GM19023 (cell line): ENCODE measurements around the gene DOHH.
"Not testable (repeated sequence)": the region's sequence is repeated elsewhere in the genome, so short reads cannot be mapped to it uniquely, and the experiment has no call there.

Source experiments
- ATAC-seq: cut with Tn5 transposase; IDR thresholded peaks from one replicate; pipeline ENCODE4 v1.9.1; 2021; ENCODE audit warnings: mild to moderate bottlenecking, moderate library complexity; ENCODE audit not compliant: unreplicated experiment

The DOHH gene

GRCh38 chr19:3462991-3463713 lies 37.3 kb downstream of the DOHH start:
- ATAC-seq: no peak

DNA sequence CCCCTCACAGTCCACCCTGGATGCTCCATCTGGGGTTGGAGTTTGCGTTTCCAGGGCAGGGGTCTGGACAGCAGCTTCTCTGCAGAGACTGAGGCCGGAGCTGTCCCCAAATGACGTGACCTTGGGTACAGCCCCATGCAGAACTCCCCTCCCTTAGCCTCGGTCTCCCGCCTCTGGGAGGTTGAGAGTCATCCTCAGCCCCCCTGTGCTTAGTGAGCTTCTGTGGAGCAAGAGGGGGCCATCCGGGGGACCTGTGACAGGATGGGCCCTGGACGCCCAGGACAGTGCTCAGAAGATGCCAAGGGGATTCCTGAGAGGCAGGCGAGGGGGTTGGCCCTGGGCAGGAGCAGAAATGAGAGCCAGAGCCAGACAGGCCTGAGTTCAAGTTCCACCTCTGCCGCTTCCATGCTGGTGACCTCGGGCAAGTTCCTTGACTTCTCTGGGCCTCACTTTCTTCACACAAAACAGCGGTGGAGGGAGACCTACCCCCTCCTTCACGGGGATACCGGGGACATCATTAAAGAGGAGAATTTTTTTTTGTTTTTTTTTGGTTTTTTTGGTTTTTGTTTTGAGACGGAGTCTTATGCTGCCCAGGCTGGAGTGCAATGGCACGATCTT lies 40.4 kb downstream of the DOHH start:
- no peak for ATAC-seq

DNA sequence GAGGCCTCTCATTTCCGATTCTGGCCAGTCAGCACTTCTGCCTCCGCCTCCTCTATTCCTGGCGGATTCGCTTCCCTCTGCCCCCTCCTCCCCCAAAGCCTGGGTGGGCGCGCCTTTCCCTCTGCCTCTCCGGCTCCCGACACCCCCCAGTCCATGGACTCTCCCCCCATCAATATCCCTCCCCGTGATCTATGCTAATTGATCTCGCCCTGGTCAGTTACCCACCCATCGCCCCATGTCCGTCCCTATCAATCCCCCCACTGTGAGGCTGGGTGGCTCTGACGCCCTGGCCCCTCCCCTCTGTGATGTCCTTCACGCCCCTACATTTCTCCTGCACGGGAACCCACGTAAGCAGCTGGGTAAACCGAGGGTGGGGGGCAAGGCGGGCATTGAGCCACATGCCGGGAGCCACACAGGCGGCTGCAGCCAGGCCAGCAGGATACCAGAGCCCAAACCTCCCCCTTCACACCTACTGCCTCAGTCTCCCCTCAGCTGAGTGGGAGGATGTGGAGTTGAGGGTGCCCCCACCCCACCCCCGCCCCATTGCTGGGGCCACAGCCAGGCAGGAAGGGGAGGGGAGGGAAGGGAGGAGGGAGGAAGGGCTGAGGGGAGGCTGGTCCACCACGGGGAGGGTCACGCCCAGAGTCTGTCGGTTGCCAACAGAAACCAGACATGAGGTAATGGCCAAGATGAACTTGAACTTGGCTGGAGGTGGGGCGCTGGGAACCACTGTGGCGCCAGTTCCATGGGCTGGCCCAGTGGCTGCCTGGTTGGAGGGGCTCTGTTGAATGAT lies 41.2 kb downstream of the DOHH start:
- ATAC-seq: no peak

GRCh38 chr19:3458229-3459088 lies 42.0 kb downstream of the DOHH start:
- no peak for ATAC-seq

DNA sequence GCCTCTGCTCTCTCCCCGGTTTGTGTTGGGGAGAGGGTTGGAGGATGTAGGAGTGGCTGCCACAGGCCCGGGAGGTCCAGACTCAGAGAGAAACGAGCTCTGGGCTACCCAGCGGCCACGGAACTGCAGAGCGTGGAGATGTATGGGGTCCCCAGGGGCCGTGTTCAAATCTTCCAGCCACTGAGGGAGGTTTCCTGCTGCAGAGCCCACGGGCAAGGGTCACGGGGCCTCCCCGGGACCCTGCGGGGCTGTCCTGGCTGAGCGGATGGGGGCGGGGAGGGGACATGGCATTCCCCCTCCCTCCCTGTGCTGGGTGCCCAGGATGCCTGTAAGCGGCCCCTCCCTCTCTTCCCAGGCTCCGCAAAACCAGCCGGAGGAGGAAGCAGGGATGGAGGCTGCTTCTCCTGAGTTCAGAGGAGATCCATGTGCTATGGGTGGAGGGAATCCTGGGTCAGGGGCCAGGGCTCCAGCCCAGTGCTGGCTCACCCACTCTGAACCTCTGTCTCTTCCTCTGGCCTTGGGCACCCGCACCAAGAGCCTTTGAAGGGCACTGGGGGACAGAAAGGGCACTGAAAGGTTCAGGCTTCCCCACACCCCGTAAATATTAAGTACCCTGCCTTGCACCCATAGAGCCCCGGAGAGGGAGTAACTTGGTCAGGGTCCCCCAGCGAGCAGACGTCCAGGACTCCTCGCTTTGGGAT lies 42.8 kb downstream of the DOHH start:
- no peak for ATAC-seq

- no peak for ATAC-seq
These were observed 43.4 kb downstream of the DOHH start for GRCh38 chr19:3456925-3457527.

DNA sequence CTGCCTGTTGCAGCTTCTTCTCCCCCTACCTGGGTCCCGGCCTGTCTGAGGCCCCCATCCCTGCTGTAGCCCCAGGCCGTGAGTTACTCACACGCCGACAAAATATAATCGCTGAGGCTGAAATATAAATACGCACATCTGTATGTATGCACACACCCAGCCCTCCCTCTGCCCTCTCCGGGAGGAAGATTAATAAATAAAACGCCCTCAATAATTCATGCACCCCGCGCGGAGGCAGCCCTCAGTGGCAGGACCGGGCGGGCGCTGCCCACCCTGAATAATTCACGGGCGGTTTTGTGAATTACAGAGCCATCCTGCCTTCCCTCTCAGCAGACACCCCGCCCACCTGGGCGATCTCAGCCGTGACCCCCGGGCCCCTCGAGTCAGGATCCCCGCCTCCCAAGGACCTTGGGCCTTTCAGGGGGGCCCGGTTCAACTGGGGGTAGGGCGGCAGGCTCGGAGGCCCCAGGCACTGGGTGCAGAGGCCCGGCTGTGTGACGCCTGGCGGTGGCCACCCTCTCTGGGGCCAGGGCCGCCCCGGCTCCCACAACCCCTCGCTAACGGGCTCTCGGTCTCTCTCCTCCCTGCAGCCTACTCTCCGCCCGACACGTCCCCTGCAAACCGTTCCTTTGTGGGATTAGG lies 44.4 kb downstream of the DOHH start:
- no peak for ATAC-seq

DNA sequence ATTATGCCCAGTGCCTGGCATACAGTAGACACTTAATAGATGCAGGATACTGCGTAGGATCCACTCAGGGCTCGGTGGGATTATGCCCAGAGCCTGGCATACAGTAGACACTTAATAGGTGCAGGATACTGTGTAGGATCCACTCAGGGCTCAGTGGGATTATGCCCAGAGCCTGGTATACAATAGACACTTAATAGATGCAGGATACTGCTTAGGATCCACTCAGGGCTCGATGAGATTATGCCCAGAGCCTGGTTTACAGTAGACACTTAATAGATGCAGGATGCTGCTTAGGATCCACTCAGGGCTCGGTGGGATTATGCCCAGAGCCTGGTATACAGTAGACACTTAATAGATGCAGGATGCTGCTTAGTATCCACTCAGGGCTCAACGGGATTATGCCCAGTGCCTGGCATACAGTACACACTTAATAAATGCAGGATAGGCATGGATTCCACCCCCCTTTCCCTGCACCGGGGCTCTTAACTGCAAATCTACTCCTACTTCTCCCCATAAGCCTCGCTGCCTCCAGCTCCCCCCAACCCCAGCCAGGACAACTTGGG lies 45.0 kb downstream of the DOHH start:
- ATAC-seq: no peak

DNA sequence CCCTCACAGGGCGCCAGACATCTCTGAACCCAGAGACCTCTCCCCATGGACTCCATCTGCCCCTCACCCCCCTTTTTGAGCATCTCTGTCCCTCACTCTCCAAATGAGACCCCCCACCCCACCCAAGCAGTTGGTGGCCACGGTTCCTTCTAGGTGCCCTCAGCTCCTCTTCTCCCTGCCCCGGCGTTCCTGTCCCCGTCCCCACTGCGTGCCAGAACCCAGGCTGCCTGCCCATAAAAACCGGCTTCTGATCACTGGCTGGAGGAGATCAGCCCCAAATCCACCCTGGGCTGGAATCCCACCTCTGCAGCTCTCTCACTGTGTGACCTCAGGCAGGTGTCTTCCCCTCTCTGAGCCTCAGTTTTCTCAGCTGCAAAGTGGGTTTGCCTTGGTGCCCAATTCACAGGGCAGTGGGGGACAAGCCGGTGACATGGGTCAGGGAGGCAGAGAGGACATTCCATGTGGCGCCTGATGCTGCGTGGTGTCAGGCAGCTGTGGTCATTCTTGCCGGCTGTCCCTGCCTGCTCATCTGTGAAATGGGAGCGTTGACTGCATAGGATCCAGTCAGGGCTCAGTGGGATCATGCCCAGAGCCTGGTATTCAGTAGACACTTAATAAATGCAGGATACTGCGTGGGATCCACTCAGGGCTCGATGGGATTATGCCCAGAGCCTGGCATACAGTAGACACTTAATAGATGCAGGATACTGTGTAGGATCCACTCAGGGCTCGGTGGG lies 45.6 kb downstream of the DOHH start:
- no peak for ATAC-seq

- no peak for ATAC-seq
These were observed 46.6 kb downstream of the DOHH start for GRCh38 chr19:3453840-3454239.

- ATAC-seq: not testable (repeated sequence)
These were observed 47.6 kb downstream of the DOHH start for GRCh38 chr19:3452942-3453214.

- no peak for ATAC-seq
These were observed 48.1 kb downstream of the DOHH start for GRCh38 chr19:3452171-3452941.

DNA sequence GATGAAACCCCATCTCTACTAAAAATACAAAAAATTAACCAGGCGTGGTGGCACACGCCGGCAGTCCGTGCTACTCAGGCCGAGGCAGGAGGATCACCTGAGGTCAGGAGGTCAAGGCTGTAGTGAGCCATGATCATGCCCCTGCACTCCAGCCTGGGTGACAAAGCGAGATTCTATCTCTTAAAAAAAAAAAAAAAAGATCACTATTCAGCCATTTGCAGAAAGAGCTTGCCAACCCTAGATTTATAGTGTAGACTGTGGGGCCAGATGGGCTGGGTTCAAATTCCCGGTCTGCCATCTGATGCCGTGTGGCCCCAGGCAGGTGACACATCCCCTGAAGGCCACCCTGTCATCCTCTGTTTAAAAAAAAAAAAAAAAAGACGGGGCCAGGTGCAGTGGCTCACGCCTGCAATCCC lies 49.0 kb downstream of the DOHH start:
- ATAC-seq: no peak

DNA sequence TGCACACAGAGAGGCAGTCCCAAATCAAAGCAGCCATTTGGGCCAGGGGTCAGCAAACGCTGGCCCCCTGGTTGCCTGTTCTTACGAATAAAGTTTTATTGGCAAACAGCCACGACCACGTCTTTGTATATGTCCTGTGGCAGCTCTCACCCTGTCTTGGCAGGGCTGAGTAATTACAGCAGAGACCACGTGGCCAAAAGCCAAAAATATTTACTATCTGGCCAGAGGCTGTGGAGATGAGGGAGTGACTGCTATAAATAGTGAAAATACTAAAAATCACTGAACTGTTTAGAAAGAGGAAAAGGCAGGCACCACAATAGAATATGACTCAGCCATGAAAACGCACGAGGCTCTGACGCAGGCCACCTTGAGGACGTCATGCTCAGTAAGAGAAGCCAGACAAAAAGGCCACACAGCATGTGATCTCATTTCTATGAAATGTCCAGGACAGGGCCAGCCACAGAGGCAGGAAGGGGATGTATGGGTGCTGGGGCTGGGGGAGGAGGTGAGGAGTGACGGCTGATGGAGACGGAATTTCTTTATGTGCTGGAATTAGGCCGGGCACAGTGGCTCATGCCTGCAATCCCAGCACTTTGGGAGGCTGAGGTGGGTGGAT lies 49.6 kb downstream of the DOHH start:
- ATAC-seq: no peak

DNA sequence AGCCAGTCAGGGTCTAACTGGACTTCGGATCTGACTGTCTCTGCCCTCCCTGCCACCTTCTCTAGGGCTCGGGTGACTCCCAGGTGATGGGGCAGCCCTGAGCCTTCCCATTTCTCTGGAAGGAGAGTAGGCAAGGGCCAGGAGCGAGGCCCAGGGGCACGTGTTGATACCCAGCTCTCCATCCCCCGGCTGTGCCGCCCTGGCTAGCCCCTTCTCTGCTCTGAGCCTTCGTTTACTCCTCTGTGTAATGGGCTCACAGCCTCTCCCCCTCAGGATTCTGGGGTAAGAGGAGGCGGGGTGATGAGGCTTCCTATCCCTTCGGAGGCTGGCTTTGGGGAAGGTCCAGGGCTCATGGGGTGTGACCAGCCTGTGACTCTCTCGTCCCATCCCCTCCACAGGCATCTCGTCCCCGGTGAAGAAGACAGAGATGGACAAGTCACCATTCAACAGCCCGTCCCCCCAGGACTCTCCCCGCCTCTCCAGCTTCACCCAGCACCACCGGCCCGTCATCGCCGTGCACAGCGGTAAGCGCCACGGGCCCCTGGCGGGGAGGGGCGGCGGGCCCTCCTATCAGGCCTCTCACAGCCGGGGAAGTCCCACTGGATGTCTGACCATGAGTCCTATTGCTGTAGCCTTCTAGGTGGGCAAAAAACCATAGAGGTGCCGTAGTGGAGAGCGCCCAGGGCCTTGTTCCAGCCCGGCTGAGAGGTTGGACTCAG lies 51.7 kb downstream of the DOHH start:
- ATAC-seq: no peak

GRCh38 chr19:3446657-3447056 lies 53.8 kb downstream of the DOHH start:
- not testable (repeated sequence) for ATAC-seq

DNA sequence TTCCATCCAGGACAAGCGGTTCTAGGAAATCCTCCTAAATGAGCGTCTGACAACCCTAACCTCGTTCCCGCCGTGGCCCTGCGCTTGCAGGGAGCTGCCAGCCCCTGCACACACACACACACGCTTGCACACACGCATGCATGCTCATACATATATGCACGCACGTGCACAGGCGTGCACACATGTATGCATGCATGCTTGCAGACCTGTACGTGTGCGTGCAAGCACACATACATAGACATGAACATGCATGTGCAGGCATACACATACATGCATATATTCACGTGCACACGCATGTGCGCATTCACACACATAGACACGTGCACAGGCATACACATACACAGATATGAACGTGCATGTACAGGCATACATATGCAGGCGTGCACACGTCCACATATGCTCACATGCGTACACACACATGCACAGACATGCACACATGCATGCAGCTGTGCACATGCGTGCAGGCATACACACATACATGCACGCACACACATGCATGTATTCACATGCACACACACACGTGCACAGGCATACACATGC lies 55.7 kb downstream of the DOHH start:
- ATAC-seq: no peak
